Measurements from ENCODE around the gene ZGPAT. TPM values are rescaled to one million over a fixed set of nuclear protein-coding genes. Genes with fewer than 3 reads are reported as not detected.
"Not testable (repeated sequence)": the region's sequence is repeated elsewhere in the genome, so short reads cannot be mapped to it uniquely, and the experiment has no call there.

Gene ZGPAT
- polyA plus RNA-seq, 1 donor from 2014 or later, result 60.8 TPM

DNA sequence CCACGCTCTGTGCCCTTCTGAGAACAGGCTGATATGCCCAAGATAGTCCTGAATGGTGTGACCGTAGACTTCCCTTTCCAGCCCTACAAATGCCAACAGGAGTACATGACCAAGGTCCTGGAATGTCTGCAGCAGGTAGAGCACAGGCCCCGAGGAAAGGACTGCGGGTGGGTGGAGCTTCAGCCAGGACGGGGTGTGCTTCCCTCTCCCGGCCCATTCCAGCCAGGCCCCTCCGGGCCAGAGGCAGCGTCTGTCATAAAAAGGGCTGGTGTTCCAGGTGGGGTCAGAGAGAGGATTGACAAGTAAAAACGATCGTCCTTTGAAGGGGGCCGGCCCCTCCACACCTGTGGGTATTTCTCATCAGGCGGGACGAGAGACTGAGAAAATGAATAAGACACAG is 48.5 kb upstream of the ZGPAT start:
- Histone ChIP-seq H3K9me3 (ENCODE audit: low read length) (no peaks in the 10 kb centered on the region), H3K4me3 (ENCODE audit: low read length) (peak overlapping the region; percentile 86), H3F3A (ENCODE audit: insufficient read depth, low read length, poor library complexity, severe bottlenecking) (no peaks in the 10 kb centered on the region), H3K9me2 (ENCODE audit: insufficient read depth, low read length) (no peaks in the 10 kb centered on the region), H3K27me3 (ENCODE audit: insufficient read depth, low read depth, low read length) (no peaks in the 10 kb centered on the region), H3K79me2 (replicated peaks; ENCODE audit: insufficient read depth, low read length) (no peaks in the 10 kb centered on the region), H3K9ac (ENCODE audit: low read length) (peak overlapping the region; percentile 64), H2AFZ (ENCODE audit: low read depth, low read length) (no peak overlapping the region), H3K36me3 (ENCODE audit: insufficient read depth, low read length) (no peaks in the 10 kb centered on the region), H4K20me1 (ENCODE audit: insufficient read depth) (no peaks in the 10 kb centered on the region), H3K27ac (ENCODE audit: low read length) (no peak overlapping the region), H3K4me2 (ENCODE audit: low read length) (peak overlapping the region; percentile 78)
- TF ChIP-seq MXI1 (conservative IDR thresholded peaks at IDR 0.05; ENCODE audit: poor library complexity, severe bottlenecking), result no peak
- TF ChIP-seq SMC3 (conservative IDR thresholded peaks at IDR 0.05; ENCODE audit: poor library complexity), result no peak
- TF ChIP-seq EP300 (conservative IDR thresholded peaks at IDR 0.05; ENCODE audit: poor library complexity, severe bottlenecking), result no peak
- no peak for TF ChIP-seq RAD21 (conservative IDR thresholded peaks at IDR 0.05)
- TF ChIP-seq, protein P1, sequence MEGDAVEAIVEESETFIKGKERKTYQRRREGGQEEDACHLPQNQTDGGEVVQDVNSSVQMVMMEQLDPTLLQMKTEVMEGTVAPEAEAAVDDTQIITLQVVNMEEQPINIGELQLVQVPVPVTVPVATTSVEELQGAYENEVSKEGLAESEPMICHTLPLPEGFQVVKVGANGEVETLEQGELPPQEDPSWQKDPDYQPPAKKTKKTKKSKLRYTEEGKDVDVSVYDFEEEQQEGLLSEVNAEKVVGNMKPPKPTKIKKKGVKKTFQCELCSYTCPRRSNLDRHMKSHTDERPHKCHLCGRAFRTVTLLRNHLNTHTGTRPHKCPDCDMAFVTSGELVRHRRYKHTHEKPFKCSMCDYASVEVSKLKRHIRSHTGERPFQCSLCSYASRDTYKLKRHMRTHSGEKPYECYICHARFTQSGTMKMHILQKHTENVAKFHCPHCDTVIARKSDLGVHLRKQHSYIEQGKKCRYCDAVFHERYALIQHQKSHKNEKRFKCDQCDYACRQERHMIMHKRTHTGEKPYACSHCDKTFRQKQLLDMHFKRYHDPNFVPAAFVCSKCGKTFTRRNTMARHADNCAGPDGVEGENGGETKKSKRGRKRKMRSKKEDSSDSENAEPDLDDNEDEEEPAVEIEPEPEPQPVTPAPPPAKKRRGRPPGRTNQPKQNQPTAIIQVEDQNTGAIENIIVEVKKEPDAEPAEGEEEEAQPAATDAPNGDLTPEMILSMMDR (IDR thresholded peaks at IDR 0.05; ENCODE audit: poor library complexity, severe bottlenecking), result no peak
- TF ChIP-seq TAF1 (IDR thresholded peaks at IDR 0.05; ENCODE audit: low read depth), result no peak
- no peak for TF ChIP-seq EZH2 (IDR thresholded peaks at IDR 0.05; ENCODE audit: borderline replicate concordance, insufficient read depth, low read length, poor library complexity, severe bottlenecking)
- TF ChIP-seq POLR2AphosphoS5 (IDR thresholded peaks at IDR 0.05), result no peak
- TF ChIP-seq, protein P2, sequence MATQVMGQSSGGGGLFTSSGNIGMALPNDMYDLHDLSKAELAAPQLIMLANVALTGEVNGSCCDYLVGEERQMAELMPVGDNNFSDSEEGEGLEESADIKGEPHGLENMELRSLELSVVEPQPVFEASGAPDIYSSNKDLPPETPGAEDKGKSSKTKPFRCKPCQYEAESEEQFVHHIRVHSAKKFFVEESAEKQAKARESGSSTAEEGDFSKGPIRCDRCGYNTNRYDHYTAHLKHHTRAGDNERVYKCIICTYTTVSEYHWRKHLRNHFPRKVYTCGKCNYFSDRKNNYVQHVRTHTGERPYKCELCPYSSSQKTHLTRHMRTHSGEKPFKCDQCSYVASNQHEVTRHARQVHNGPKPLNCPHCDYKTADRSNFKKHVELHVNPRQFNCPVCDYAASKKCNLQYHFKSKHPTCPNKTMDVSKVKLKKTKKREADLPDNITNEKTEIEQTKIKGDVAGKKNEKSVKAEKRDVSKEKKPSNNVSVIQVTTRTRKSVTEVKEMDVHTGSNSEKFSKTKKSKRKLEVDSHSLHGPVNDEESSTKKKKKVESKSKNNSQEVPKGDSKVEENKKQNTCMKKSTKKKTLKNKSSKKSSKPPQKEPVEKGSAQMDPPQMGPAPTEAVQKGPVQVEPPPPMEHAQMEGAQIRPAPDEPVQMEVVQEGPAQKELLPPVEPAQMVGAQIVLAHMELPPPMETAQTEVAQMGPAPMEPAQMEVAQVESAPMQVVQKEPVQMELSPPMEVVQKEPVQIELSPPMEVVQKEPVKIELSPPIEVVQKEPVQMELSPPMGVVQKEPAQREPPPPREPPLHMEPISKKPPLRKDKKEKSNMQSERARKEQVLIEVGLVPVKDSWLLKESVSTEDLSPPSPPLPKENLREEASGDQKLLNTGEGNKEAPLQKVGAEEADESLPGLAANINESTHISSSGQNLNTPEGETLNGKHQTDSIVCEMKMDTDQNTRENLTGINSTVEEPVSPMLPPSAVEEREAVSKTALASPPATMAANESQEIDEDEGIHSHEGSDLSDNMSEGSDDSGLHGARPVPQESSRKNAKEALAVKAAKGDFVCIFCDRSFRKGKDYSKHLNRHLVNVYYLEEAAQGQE (IDR thresholded peaks at IDR 0.05; ENCODE audit: borderline replicate concordance), result no peak

DNA sequence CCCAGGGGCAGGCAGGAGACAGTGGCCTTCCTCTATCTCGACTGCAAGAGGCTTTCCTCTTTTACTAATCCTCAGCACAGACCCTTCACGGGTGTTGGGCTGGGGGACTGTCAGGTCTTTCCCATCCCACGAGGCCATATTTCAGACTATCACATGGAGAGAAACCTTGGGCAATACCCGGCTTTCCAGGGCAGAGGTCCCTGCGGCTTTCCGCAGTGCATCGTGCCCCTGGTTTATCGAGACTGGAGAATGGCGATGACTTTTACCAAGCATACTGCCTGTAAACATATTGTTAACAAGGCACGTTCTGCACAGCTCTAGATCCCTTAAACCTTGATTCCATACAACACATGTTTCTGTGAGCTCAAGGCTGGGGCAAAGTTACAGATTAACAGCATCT is 47.7 kb upstream of the ZGPAT start:
- not testable (repeated sequence) for H3K27ac ChIP-seq (ENCODE audit: low read length); H3K4me3 ChIP-seq (ENCODE audit: low read length); H3K9ac ChIP-seq (ENCODE audit: low read length); H3K9me2 ChIP-seq (ENCODE audit: insufficient read depth, low read length); H3F3A ChIP-seq (ENCODE audit: insufficient read depth, low read length, poor library complexity, severe bottlenecking); H3K4me2 ChIP-seq (ENCODE audit: low read length); H3K79me2 ChIP-seq (replicated peaks; ENCODE audit: insufficient read depth, low read length); H4K20me1 ChIP-seq (ENCODE audit: insufficient read depth); H3K27me3 ChIP-seq (ENCODE audit: insufficient read depth, low read depth, low read length); H3K9me3 ChIP-seq (ENCODE audit: low read length); H2AFZ ChIP-seq (ENCODE audit: low read depth, low read length); H3K36me3 ChIP-seq (ENCODE audit: insufficient read depth, low read length)

DNA sequence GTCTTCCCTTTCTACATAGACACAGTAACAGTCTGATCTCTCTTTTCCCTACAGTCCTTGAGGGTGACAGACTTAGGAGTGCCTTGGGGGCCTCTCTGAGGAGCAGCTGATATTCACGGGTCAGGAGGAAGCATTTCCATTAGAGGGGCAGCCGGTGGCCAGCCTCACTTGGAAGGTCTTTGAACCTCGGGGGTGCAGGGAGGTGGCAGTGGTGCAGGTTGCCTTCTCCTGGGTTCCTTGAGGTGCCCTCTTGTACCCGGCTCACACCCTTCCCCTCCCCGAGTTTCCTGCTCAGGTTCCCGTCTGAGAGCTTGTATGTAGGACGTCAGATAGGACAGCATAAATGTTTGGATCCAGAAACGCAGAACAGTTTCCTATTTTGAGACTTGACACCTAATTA is 47.2 kb upstream of the ZGPAT start:
- no peak overlapping the region for H3K27ac ChIP-seq (ENCODE audit: low read length)
- H3K4me3 ChIP-seq (ENCODE audit: low read length), result no peak overlapping the region
- no peaks in the 10 kb centered on the region for H3K36me3 ChIP-seq (ENCODE audit: insufficient read depth, low read length)
- TF ChIP-seq, protein P2 (IDR thresholded peaks at IDR 0.05; ENCODE audit: borderline replicate concordance), result no peak
- TF ChIP-seq TAF1 (IDR thresholded peaks at IDR 0.05; ENCODE audit: low read depth), result no peak
- no peak for TF ChIP-seq MXI1 (conservative IDR thresholded peaks at IDR 0.05; ENCODE audit: poor library complexity, severe bottlenecking)
- no peak for TF ChIP-seq SMC3 (conservative IDR thresholded peaks at IDR 0.05; ENCODE audit: poor library complexity)
- no peak for TF ChIP-seq RAD21 (conservative IDR thresholded peaks at IDR 0.05)
- TF ChIP-seq EP300 (conservative IDR thresholded peaks at IDR 0.05; ENCODE audit: poor library complexity, severe bottlenecking), result no peak
- TF ChIP-seq EZH2 (IDR thresholded peaks at IDR 0.05; ENCODE audit: borderline replicate concordance, insufficient read depth, low read length, poor library complexity, severe bottlenecking), result no peak
- TF ChIP-seq POLR2AphosphoS5 (IDR thresholded peaks at IDR 0.05), result no peak
- TF ChIP-seq, protein P1 (IDR thresholded peaks at IDR 0.05; ENCODE audit: poor library complexity, severe bottlenecking), result no peak
- no peaks in the 10 kb centered on the region for H3K79me2 ChIP-seq (replicated peaks; ENCODE audit: insufficient read depth, low read length)
- no peaks in the 10 kb centered on the region for H3K9me2 ChIP-seq (ENCODE audit: insufficient read depth, low read length)
- H3K9ac ChIP-seq (ENCODE audit: low read length), result no peak overlapping the region
- H3K27me3 ChIP-seq (ENCODE audit: insufficient read depth, low read depth, low read length), result no peaks in the 10 kb centered on the region
- no peaks in the 10 kb centered on the region for H3K9me3 ChIP-seq (ENCODE audit: low read length)
- H4K20me1 ChIP-seq (ENCODE audit: insufficient read depth), result no peaks in the 10 kb centered on the region
- H3F3A ChIP-seq (ENCODE audit: insufficient read depth, low read length, poor library complexity, severe bottlenecking), result no peaks in the 10 kb centered on the region
- H3K4me2 ChIP-seq (ENCODE audit: low read length), result no peak overlapping the region
- H2AFZ ChIP-seq (ENCODE audit: low read depth, low read length), result no peak overlapping the region
